ENCODE data around the gene DOCK8.
"Not testable (repeated sequence)": the region's sequence is repeated elsewhere in the genome, so short reads cannot be mapped to it uniquely, and the experiment has no call there.

DOCK8 gene

GRCh38 chr9:227860-228259 is 13.2 kb downstream of the DOCK8 start:
- no peak for DNase-seq

DNA sequence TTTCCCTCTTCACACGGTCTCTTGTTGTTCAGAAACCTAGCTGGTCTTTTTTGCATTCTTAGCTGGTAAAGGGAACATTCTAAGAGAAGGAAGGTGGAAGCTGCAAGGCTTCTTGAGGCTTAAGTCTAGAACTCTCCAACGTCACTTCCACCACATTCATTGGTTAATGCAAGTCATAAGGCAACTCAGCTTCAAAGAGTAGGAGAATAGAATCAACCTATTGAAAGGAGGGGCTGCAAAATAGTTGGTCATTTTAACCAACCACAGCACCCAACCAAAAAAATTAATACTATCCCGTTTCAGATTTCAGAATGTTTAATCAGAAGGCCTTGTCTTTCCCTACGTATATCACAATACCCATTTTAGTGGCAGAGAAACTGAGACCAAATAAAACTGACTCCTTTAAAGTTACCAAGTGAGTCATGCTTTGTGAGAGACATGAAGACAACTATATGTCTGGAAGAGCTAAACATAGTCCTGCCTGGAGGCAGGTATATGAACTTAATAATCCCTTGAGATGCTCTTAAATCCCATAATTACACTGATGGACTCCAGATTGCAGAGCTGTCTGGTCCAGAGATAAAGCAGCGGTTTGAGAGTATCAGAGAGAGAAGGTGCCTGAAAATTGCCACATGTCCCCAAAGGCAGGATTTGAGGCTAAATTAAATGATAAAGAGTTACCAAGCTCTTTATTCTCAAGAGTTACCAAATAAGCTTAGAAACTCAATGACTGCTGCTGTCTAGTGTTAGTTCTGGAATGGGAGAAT is 14.4 kb downstream of the DOCK8 start:
- DNase-seq, result no peak

DNA sequence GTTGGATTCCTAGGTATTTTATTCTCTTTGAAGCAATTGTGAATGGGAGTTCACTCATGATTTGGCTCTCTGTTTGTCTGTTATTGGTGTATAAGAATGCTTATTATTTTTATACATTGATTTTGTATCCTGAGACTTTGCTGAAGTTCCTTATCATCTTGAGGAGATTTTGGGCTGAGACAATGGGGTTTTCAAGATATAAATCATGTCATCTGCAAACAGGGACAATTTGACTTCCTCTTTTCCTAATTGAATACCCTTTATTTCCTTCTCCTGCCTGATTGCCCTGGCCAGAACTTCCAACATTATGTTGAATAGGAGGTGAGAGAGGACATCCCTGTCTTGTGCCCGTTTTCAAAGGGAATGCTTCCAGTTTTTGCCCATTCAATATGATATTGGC is 17.0 kb downstream of the DOCK8 start:
- DNase-seq, result not testable (repeated sequence)

GRCh38 chr9:233708-234107 is 19.0 kb downstream of the DOCK8 start:
- not testable (repeated sequence) for DNase-seq

GRCh38 chr9:237141-237857 is 22.6 kb downstream of the DOCK8 start:
- DNase-seq, result no peak

GRCh38 chr9:237858-238345 is 23.2 kb downstream of the DOCK8 start:
- no peak for DNase-seq

- no peak for DNase-seq
Observed at GRCh38 chr9:242461-243080, 27.9 kb downstream of the DOCK8 start.

GRCh38 chr9:248278-248961 is 33.8 kb downstream of the DOCK8 start:
- no peak for DNase-seq

GRCh38 chr9:249025-249424 is 34.4 kb downstream of the DOCK8 start:
- DNase-seq, result no peak

- no peak for DNase-seq
Observed at GRCh38 chr9:250039-250438, 35.4 kb downstream of the DOCK8 start.

DNA sequence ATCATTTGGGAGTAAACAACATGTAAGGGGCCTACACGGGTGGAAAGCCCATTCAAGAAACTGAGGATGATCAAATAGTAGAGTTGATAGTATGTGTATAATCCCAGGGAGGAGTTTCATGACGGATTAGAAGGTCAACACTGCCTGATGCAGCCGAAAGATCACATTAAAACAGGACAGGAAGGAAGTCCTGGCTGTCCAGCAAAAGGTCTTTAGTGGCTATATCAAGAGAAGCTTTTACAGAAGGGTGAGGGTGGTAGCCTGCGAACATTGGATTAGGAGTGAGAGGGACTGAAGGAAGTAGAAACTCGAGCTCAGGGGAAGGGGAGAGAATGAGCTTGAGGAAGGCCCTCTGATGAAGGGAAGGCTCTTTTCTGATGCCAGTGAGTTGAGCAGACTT is 36.0 kb downstream of the DOCK8 start:
- DNase-seq, result no peak

- no peak for DNase-seq
Observed at GRCh38 chr9:251398-251797, 36.7 kb downstream of the DOCK8 start.

GRCh38 chr9:253539-253938 is 38.9 kb downstream of the DOCK8 start:
- DNase-seq, result no peak

- no peak for DNase-seq
Observed at GRCh38 chr9:254516-254915, 39.9 kb downstream of the DOCK8 start.

GRCh38 chr9:257957-258356 is 43.3 kb downstream of the DOCK8 start:
- no peak for DNase-seq

DNA sequence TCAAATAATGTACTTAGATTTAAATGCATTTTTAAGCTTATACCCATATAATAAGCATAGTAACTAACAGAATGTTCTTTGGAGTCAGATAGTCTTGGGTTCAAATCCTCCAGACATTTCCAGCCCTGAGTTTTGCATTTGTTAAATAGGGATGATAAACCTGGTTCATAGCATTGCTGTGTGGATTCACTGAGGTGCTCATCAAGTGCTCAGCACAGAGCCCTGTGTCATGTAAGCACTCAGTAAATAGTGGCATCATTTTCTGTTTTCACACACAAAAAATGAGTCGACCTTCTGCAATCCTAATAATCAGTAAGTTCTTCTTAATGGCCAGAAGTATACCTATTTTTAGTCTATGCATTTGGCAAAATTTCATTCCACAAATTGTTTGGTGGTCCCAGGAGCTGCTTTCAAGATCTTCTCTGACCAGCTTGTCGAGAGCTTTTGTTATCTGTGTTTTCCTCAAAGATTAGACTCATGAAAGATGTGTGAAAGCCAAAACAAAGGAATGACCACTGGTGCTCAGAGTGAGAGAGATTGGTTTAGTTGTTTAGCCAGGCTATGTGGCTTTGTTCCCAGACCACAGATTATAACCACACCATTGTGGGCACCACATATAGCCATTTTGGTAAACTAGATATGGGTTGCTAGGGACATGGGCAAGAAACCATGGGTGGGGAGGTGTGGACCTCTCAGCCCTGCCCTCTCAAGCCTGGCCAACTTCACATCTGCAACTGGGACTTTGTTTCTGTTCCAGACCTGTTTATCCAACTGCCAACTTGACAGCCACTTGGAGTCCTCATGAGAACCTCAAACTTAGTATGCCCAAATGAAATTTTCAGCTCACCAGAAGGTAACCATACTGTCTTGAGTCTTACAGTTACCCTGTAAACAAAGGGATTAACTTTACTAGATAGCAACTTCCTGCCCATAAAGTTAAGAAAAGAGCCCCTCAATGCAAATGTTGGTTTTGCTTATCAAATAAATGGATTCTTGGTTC is 45.0 kb downstream of the DOCK8 start:
- DNase-seq, result peak; percentile 18

DNA sequence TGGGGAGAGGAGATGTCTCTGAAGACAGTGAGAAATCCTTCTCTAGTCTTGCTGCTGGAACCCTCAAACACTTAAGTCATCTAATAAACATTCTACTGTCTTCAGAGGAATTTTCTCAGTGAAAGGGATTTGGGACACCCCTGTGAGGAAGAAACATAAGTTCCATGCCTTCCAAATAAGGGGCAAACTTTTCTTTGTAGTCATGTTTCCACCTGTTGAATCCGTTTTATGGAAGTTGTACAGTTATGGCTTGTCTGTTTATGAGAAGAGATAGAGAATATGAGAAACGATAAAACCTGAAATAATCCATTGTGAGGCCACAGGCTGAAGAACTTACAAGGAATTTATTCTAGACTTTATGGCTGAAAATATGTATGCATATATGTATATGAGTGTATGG is 49.6 kb downstream of the DOCK8 start:
- DNase-seq, result no peak

GRCh38 chr9:265209-265870 is 50.7 kb downstream of the DOCK8 start:
- DNase-seq, result no peak

DNA sequence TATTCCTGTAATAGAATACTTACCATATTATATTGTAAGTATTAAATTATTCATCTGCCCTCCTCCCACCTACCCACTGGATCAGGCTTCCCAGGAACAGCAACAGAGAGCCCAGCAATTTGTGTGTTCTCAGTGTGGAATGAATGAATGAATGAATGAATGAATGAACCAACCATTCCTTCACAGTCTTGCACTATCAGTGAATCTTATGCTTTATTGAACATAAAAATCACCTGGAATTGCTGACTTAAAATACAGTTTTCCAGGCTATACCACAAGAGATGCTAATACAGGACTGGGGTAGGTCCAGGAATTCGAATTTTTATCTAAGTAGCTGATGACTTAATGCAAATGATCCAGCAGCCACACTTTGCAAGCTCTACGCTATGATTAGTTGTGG is 51.6 kb downstream of the DOCK8 start:
- DNase-seq, result no peak

- no peak for DNase-seq
Observed at GRCh38 chr9:268616-269015, 54.0 kb downstream of the DOCK8 start.

DNA sequence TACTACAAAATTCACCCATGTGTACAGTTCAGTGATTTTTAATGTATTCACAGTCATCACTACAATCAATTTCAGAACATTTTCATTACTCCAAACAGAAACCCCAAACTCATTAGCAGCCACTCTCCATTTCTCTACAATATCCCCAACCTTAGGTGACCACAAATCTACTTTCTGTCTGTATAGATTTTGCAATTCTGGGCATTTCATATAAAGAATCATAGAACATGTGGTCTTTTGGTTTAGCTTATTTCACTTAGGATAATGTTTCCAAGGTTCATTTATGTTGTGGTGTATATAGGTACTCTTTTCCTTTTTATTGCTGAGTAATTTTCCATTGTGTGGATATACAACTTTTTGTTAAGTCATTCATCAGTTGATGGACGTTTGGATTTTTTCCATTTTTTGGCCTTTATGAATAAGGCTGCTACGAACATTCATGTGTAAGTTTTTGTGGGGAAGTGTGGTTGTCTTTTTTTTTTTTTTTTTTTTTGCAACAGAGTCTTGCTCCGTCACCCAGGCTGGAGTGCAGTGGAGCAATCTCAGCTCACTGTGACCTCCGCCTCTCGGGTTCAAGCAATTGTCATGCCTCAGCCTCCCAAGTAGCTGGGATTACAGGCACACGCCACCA is 54.5 kb downstream of the DOCK8 start:
- DNase-seq, result no peak
